K562 (cell line): ENCODE results near the gene ATP13A1. TPM values are rescaled to one million over a fixed set of nuclear protein-coding genes. Genes with fewer than 3 reads are reported as not detected.

ENCODE experiments used
- ARID1B ChIP-seq: fragments of 450-650 bp; IDR thresholded peaks from 2 replicates; pipeline ENCODE4 v1.6.1; 2016; ENCODE audit warnings: antibody characterized with exemption, mild to moderate bottlenecking, inconsistent platforms
- BCL6 ChIP-seq: fragments of 250-450 bp; sonication (Bioruptor Pico); IDR thresholded peaks from 2 replicates; pipeline ENCODE4 v1.4.0; 2020
- BCLAF1 ChIP-seq, 2 experiments: fragments of 450-650 bp in 1 of 2; IDR thresholded peaks; 2 replicates each; pipeline ENCODE4 v1.6.1; 2011 to 2017; ENCODE audit warnings: low read depth in 2 of 2, antibody characterized with exemption in 1 of 2, borderline replicate concordance in 1 of 2, low read length in 1 of 2, mild to moderate bottlenecking in 1 of 2, mixed read lengths in 1 of 2; ENCODE audit not compliant: control insufficient read depth in 1 of 2
- CSDE1 ChIP-seq, 2 experiments: fragments of 450-650 bp; IDR thresholded peaks; 2 replicates each; pipeline ENCODE4 v1.6.1; 2016; ENCODE audit warnings: mild to moderate bottlenecking in 1 of 2
- CXXC5 ChIP-seq: fragments of 250-450 bp; sonication (Bioruptor Pico); IDR thresholded peaks from 2 replicates; pipeline ENCODE4 v1.8.0; 2022; ENCODE audit warnings: inconsistent platforms, mild to moderate bottlenecking, moderate library complexity
- ELF2 ChIP-seq: fragments of 250-450 bp; sonication (Bioruptor Pico); IDR thresholded peaks from 2 replicates; pipeline ENCODE4 v1.5.0; 2021; ENCODE audit warnings: mild to moderate bottlenecking
- ETV5 ChIP-seq: sonication (generic); formaldehyde crosslinking; IDR thresholded peaks from 2 replicates; pipeline ENCODE4 v1.4.0; 2020; ENCODE audit warnings: low read depth, mild to moderate bottlenecking, missing genetic modification reagents
- GATAD2A ChIP-seq: fragments of 450-650 bp; IDR thresholded peaks from 2 replicates; pipeline ENCODE4 v1.6.1; 2017
- HBP1 ChIP-seq: fragments of 450-650 bp; formaldehyde crosslinking; IDR thresholded peaks from 2 replicates; pipeline ENCODE4 v1.4.0; 2022; ENCODE audit warnings: missing genetic modification characterization
- JUND ChIP-seq, 2 experiments: IDR thresholded peaks; 2 replicates in 1 of 2; 3 replicates in 1 of 2; pipeline ENCODE4 v1.6.1; 2011; ENCODE audit warnings: borderline replicate concordance in 2 of 2, low read depth in 2 of 2, low read length in 2 of 2, improper control_type of control experiment in 1 of 2, missing biosample characterization in 1 of 2, missing genetic modification characterization in 1 of 2, missing genetic modification reagents in 1 of 2
- KDM4B ChIP-seq, 2 experiments: fragments of 450-650 bp in 1 of 2; sonication (generic) in 1 of 2; IDR thresholded peaks; 2 replicates each; pipeline ENCODE4 v1.6.1; 2016 to 2017; ENCODE audit warnings: borderline replicate concordance in 2 of 2, antibody characterized with exemption in 1 of 2, low read depth in 1 of 2, mild to moderate bottlenecking in 1 of 2
- MCM5 ChIP-seq: fragments of 450-650 bp; IDR thresholded peaks from 2 replicates; pipeline ENCODE4 v1.6.1; 2016; ENCODE audit warnings: low read depth
- NONO ChIP-seq, 2 experiments: fragments of 200-400 bp in 1 of 2; fragments of 450-650 bp in 1 of 2; formaldehyde crosslinking in 1 of 2; IDR thresholded peaks; 2 replicates each; pipeline ENCODE4 v1.6.1; 2017; ENCODE audit warnings: low read depth in 2 of 2, mild to moderate bottlenecking in 2 of 2, moderate library complexity in 2 of 2, low read length in 1 of 2
- NRF1 ChIP-seq, 2 experiments: fragments of 450-650 bp; IDR thresholded peaks in 1 of 2; conservative IDR thresholded peaks in 1 of 2; 2 replicates each; pipeline ENCODE4 v1.6.1; 2014; ENCODE audit warnings: mild to moderate bottlenecking in 2 of 2
- OTX1 ChIP-seq: fragments of 450-650 bp; formaldehyde crosslinking; IDR thresholded peaks from 2 replicates; pipeline ENCODE4 v1.4.0; 2022; ENCODE audit warnings: mild to moderate bottlenecking
- PCBP2 ChIP-seq: fragments of 200-400 bp; formaldehyde crosslinking; IDR thresholded peaks from 2 replicates; pipeline ENCODE4 v1.6.1; 2018; ENCODE audit warnings: low read length, low read depth, mild to moderate bottlenecking, moderate library complexity; ENCODE audit not compliant: poor library complexity, severe bottlenecking
- SOX6 ChIP-seq: fragments of 450-650 bp; IDR thresholded peaks from 2 replicates; pipeline ENCODE4 v1.6.1; 2014; ENCODE audit warnings: mild to moderate bottlenecking
- ZBTB17 ChIP-seq: fragments of 450-650 bp; formaldehyde crosslinking; IDR thresholded peaks from 2 replicates; pipeline ENCODE4 v1.4.0; 2020; ENCODE audit warnings: mild to moderate bottlenecking
- ZBTB49 ChIP-seq: sonication (generic); formaldehyde crosslinking; IDR thresholded peaks from 2 replicates; pipeline ENCODE4 v1.8.0; 2022; ENCODE audit warnings: missing genetic modification reagents, mild to moderate bottlenecking, borderline replicate concordance
- polyA plus RNA-seq, 8 experiments: library from polyadenylated mRNA; depleted of rRNA in 4 of 8; stranded (reverse) in 5 of 8; unstranded in 3 of 8; fragments of >200 nt; fragmentation: Nextera tagmentation in 2 of 8; fragmentation: Illumina TruSeq in 1 of 8; extraction: Ambion mirVana in 2 of 8; extraction: Trizol in 1 of 8; gene quantifications; 2 replicates each; pipeline versions ENCODE4 v1.2.1 to v1.2.3, GENCODE V29; 2011 to 2014; ENCODE audit warnings: inconsistent platforms in 1 of 8, missing spikeins in 1 of 8
- total RNA-seq, 7 experiments: library from RNA; depleted of rRNA in 6 of 7; stranded (reverse); fragments of >200 nt in 6 of 7; fragmentation: Illumina TruSeq in 2 of 7; extraction: Trizol in 2 of 7; gene quantifications; 2 replicates each; pipeline versions ENCODE4 v1.2.1 to v1.2.3, GENCODE V29; 2011 to 2021; ENCODE audit warnings: low replicate concordance in 1 of 7

Gene ATP13A1
- total and polyA plus RNA-seq, 9 of the 15 experiments (the other 6 are each of a cell fraction or from before 2014, with no cell fraction given), result 0.90 to 83.8 (median 23.1) TPM

GRCh38 chr19:19663256-19664120, at the start of gene ATP13A1 (continued):
- TF ChIP-seq ELF2 (CRISPR knock-in tag), result peak; percentile 93
- TF ChIP-seq BCLAF1 (IDR thresholded peaks at IDR 0.05; ENCODE audit: borderline replicate concordance in 1 of 2, control insufficient read depth in 1 of 2, low read depth in 2 of 2, low read length in 1 of 2), result no peak
- TF ChIP-seq NONO (IDR thresholded peaks at IDR 0.05; ENCODE audit: low read depth in 2 of 2, low read length in 1 of 2), result peak in 1 of 2 experiments; percentile 81
- TF ChIP-seq HBP1, result peak; percentile 87; the same call in 1 of the 2 replicates
- peak in 1 of 2 experiments; percentile 93; a peak in 2 of 4 replicates for TF ChIP-seq CSDE1 (IDR thresholded peaks at IDR 0.05)
- TF ChIP-seq JUND (IDR thresholded peaks at IDR 0.05; ENCODE audit: borderline replicate concordance, low read depth, low read length), result peak; percentile 22; the same call in 1 of the 2 replicates
- TF ChIP-seq JUND (tag; IDR thresholded peaks at IDR 0.05; ENCODE audit: borderline replicate concordance, low read depth, low read length), result peak; percentile 13; the same call in 1 of the 3 replicates
- peak in 1 of 2 experiments; percentile 69; a peak in 1 of 4 replicates for TF ChIP-seq KDM4B (IDR thresholded peaks at IDR 0.05; ENCODE audit: borderline replicate concordance in 2 of 2, low read depth in 1 of 2)
- no peak for TF ChIP-seq GATAD2A
- peak; percentile 28; the same call in 1 of the 2 replicates for TF ChIP-seq SOX6
- peak; percentile 87; the same call in 1 of the 2 replicates for TF ChIP-seq ETV5
- TF ChIP-seq NRF1 (conservative IDR thresholded peaks at IDR 0.05 in 1 of 2, IDR thresholded peaks at IDR 0.05 in 1 of 2), result peak; percentile 86 to 89
- TF ChIP-seq ARID1B, result no peak
- peak; percentile 75; the same call in 1 of the 2 replicates for TF ChIP-seq OTX1 (CRISPR knock-in tag)
- peak; percentile 75 for TF ChIP-seq CXXC5 (CRISPR knock-in tag)
- TF ChIP-seq PCBP2, result no peak
- no peak for TF ChIP-seq ZBTB49
- peak; percentile 26; the same call in 1 of the 2 replicates for TF ChIP-seq ZBTB17 (CRISPR knock-in tag)
- TF ChIP-seq BCL6, result peak; percentile 72; the same call in 1 of the 2 replicates
- no peak for TF ChIP-seq MCM5
